HG02571 (cell line): ENCODE data around the gene CHD3.
"Not testable (repeated sequence)": the region's sequence is repeated elsewhere in the genome, so short reads cannot be mapped to it uniquely, and the experiment has no call there.

Source experiments
- ATAC-seq: cut with Tn5 transposase; IDR thresholded peaks from one replicate; pipeline ENCODE4 v1.9.1; 2021; ENCODE audit warnings: mild to moderate bottlenecking, moderate library complexity; ENCODE audit not compliant: unreplicated experiment

CHD3 gene

DNA sequence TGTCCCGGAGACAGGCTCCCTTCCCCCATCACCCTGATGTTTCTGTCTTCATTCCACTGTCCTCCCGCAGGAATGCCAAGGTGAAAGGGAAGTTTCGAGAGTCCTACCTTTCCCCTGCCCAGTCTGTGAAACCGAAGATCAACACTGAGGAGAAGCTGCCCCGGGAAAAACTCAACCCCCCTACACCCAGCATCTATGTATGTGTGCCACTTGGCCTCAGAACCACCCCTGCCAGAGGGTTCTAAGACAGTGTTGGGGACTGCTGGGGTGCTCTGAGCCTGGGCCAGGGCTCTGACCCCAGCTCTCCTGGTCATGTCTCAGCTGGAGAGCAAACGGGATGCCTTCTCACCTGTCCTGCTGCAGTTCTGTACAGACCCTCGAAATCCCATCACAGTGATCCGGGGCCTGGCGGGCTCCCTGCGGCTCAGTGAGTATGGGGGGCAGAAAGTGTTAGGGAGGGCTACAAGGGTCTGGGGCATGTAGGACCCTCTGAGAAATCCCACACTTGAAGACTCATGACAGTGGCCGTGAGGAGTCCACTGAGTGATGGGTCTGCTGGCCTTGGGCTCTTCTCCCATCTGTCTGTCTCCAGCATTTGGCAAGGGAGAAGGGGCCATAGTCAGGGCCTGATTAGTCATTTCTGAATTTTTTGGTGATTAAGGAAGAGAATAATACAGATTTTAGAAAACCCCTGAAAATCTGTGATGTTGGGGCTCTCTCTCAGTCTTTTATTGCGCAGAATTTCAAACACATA is 38.7 kb upstream of the CHD3 start:
- no peak for ATAC-seq

- ATAC-seq: no peak
Measured at GRCh38 chr17:7850701-7851437, 37.7 kb upstream of the CHD3 start.

- ATAC-seq: peak; percentile 60
Measured at GRCh38 chr17:7851438-7852261, 36.9 kb upstream of the CHD3 start.

DNA sequence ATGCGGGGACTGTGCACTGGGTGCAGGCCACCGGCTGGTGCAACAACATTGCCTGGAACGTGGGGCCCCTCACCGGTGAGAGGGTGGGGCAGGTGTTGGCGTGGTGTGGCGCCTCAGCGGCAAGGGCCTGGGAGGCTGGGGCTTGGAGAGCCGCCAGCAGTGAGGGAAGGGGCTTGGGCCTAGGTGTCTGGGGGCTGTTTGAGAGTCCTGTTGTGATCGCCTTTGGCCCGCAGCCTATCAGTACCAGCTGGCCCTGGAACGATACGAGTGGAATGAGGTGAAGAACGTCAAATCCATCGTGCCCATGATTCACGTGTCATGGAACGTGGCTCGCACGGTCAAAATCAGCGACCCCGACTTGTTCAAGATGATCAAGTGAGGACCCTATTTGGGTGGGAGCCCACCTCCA is 36.3 kb upstream of the CHD3 start:
- ATAC-seq: no peak

GRCh38 chr17:7852919-7853690 is 35.5 kb upstream of the CHD3 start:
- no peak for ATAC-seq

- ATAC-seq: no peak
Measured at GRCh38 chr17:7853691-7854038, 34.9 kb upstream of the CHD3 start.

GRCh38 chr17:7854078-7854777 is 34.4 kb upstream of the CHD3 start:
- no peak for ATAC-seq

GRCh38 chr17:7854851-7855659 is 33.5 kb upstream of the CHD3 start, which contains the start of gene TMEM88:
TMEM88 (plus strand) TSS chr17:7855066; CDS start chr17:7855075, 9 bp downstream.
- no peak for ATAC-seq

GRCh38 chr17:7855660-7856010 is 33.0 kb upstream of the CHD3 start:
- no peak for ATAC-seq

GRCh38 chr17:7856011-7856810 is 32.4 kb upstream of the CHD3 start:
- no peak for ATAC-seq

DNA sequence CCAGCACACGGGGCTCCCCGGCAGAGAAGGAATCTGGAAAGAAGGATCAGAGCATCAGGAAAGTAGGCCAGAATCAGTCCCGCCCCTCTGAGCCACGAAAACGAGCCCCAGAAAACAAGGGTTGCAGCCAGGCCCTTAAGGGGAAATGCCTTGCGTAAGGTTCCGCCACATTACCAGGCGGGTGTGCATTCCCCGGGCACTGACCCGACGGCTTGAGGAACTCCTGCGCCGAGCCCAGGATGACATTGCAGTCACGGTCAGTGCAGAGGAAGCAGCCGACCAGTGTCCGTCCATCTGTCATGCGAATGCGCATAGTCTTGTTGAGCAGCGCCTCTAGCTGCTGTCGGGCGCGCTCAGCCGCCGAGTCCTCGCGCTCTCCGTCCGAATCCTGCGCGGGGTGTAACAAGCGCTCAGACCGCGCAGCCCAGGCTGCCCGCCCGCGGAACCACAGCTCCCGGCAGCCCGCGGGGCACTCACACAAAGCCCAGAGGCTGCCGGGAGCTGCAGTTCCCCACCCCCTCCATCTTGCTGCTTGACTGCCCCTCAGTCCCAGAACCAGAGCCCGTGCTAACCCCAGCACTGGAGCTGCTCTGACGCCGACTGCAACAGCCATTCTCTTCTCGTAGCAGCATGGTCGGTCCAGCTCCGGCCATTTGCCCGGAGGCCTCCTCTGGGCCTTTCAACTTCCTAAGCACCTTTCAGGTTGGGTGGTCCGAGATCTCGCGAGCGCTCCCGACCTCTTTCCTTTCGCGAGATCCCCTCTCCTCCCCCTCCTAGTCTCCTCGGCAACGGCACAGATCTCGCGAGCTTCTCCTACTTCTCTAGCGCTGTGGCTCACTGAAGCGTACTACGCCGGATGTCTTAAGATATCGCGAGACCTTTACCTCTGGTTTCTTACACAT is 31.5 kb upstream of the CHD3 start, which contains the start of gene NAA38:
NAA38 (minus strand) TSS at position 749 of the 902 bp plus-strand sequence; CDS start at position 653, 96 bp downstream.
- ATAC-seq: peak; percentile 70

DNA sequence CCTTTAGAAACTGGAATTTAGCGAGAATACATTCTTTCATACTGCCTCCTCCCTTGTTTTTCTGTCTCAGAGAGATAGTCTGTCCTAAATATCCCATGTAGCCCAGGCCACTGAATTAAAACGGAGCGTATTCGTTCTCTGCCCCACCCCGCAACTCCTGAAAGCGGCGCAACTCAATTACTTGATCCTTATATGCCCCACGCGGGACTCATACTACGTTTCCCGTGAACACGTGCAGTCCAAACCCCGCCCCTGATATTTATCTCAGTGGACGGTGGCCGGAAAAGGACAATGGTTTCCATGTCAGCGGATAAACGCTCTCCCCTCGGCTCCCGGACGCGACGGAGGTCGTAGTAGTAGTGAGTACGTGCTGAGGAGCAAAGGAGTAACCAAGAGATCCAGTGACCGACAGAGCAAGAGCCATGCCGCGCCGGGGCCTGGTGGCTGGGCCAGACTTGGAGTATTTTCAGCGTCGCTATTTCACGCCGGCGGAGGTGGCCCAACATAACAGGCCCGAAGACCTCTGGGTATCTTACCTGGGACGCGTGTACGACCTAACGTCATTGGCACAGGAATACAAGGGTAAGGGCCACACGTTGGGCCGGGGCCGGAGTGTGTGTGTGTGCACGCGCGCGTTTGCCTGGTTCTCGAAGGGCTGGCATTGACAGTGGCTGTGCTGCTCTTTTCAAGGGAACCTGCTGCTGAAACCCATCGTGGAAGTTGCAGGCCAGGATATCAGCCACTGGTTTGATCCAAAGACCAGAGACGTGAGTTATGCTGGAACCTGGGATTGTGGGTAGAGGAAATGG is 30.7 kb upstream of the CHD3 start, which contains the start of gene CYB5D1:
CYB5D1 (plus strand) TSS at position 291 of the 809 bp plus-strand sequence; CDS start at position 423, 132 bp downstream.
- ATAC-seq: peak; percentile 34

- ATAC-seq: no peak
Measured at GRCh38 chr17:7858522-7858810, 30.1 kb upstream of the CHD3 start.

- ATAC-seq: no peak
Measured at GRCh38 chr17:7859028-7859427, 29.6 kb upstream of the CHD3 start.

- no peak for ATAC-seq
Measured at GRCh38 chr17:7862692-7863437, 25.7 kb upstream of the CHD3 start.

GRCh38 chr17:7864384-7864783 is 24.2 kb upstream of the CHD3 start:
- not testable (repeated sequence) for ATAC-seq
